GM12891 (cell line): ENCODE data around the gene FBXL2.

Experiments used
- DNase-seq: peaks from one replicate; pipeline ENCODE4 v3.0.0; 2011; ENCODE audit warnings: low spot score; ENCODE audit not compliant: insufficient read length
- FAIRE-seq: peaks from 2 replicates; lab custom pipeline; 2011; peaks lifted over from hg19 to GRCh38; lab: Jason Lieb, UNC
- PAX5 ChIP-seq: IDR thresholded peaks from 2 replicates; pipeline ENCODE4 v1.6.1; 2011; ENCODE audit warnings: low read length, moderate library complexity, mild to moderate bottlenecking; ENCODE audit not compliant: insufficient read depth, severe bottlenecking
- POLR2A ChIP-seq: IDR thresholded peaks from 2 replicates; pipeline ENCODE4 v1.6.1; 2011; ENCODE audit warnings: low read depth, low read length, control low read depth
- POLR2AphosphoS5 ChIP-seq: IDR thresholded peaks from 2 replicates; pipeline ENCODE4 v1.6.1; 2011; ENCODE audit warnings: low read depth, low read length, control low read depth
- POU2F2 ChIP-seq: IDR thresholded peaks from 2 replicates; pipeline ENCODE4 v1.6.1; 2011; ENCODE audit warnings: low read depth, mild to moderate bottlenecking, control low read depth, low read length, moderate library complexity
- SPI1 ChIP-seq: IDR thresholded peaks from 2 replicates; pipeline ENCODE4 v1.6.1; 2011; ENCODE audit warnings: low read depth, low read length, control low read depth
- TAF1 ChIP-seq: IDR thresholded peaks from 2 replicates; pipeline ENCODE4 v1.6.1; 2011; ENCODE audit warnings: low read depth, low read length, control low read depth

Gene FBXL2

GRCh38 chr3:33339758-33340157 is 62.5 kb downstream of the FBXL2 start:
- FAIRE-seq, result no peak
- no peak for DNase-seq
- TF ChIP-seq PAX5 (no peak), TAF1 (no peak), POU2F2 (no peak), POLR2A (no peak), POLR2AphosphoS5 (no peak), SPI1 (no peak)

- DNase-seq (no peak), FAIRE-seq (no peak)
- no peak for TF ChIP-seq PAX5
- no peak for TF ChIP-seq POLR2AphosphoS5
- TF ChIP-seq SPI1, result no peak
- TF ChIP-seq POLR2A, result no peak
- TF ChIP-seq TAF1, result no peak
Observed at GRCh38 chr3:33355611-33356010, 78.4 kb downstream of the FBXL2 start.

- no peak for TF ChIP-seq POU2F2
- no peak for TF ChIP-seq PAX5
- no peak for TF ChIP-seq POLR2AphosphoS5
- no peak for TF ChIP-seq SPI1
- no peak for TF ChIP-seq POLR2A
- TF ChIP-seq TAF1, result no peak
- FAIRE-seq, result no peak
- no peak for DNase-seq
Observed at GRCh38 chr3:33358172-33358781, 81.0 kb downstream of the FBXL2 start.

GRCh38 chr3:33360136-33360825 is 83.0 kb downstream of the FBXL2 start:
- no peak for DNase-seq
- no peak for TF ChIP-seq SPI1
- TF ChIP-seq PAX5, result no peak
- TF ChIP-seq POLR2A, result no peak
- no peak for TF ChIP-seq TAF1
- TF ChIP-seq POU2F2, result no peak
- TF ChIP-seq POLR2AphosphoS5, result no peak
- FAIRE-seq, result no peak

- no peak for FAIRE-seq
- DNase-seq, result no peak
- TF ChIP-seq POLR2AphosphoS5, result no peak
- TF ChIP-seq SPI1, result no peak
- TF ChIP-seq POLR2A, result no peak
- TF ChIP-seq POU2F2, result no peak
- no peak for TF ChIP-seq TAF1
- no peak for TF ChIP-seq PAX5
Observed at GRCh38 chr3:33363113-33363800, 86.0 kb downstream of the FBXL2 start.

- TF ChIP-seq TAF1 (no peak), PAX5 (no peak), POU2F2 (no peak), POLR2A (no peak), SPI1 (no peak), POLR2AphosphoS5 (no peak)
- DNase-seq (no peak), FAIRE-seq (no peak)
Observed at GRCh38 chr3:33364060-33364459, 86.8 kb downstream of the FBXL2 start.

GRCh38 chr3:33364531-33365128 is 87.4 kb downstream of the FBXL2 start:
- DNase-seq (no peak), FAIRE-seq (no peak)
- TF ChIP-seq SPI1 (no peak), POLR2A (no peak), PAX5 (no peak), POU2F2 (no peak), TAF1 (no peak), POLR2AphosphoS5 (no peak)

GRCh38 chr3:33372218-33373081 is 95.2 kb downstream of the FBXL2 start:
- no peak for FAIRE-seq
- no peak for TF ChIP-seq PAX5
- no peak for TF ChIP-seq POLR2AphosphoS5
- TF ChIP-seq TAF1, result no peak
- TF ChIP-seq SPI1, result no peak
- no peak for TF ChIP-seq POU2F2
- no peak for TF ChIP-seq POLR2A
- DNase-seq, result peak; percentile 21
